PC-3 (cell line): ENCODE results near the gene DYNLL1. TPM values are rescaled to one million over a fixed set of nuclear protein-coding genes. Genes with fewer than 3 reads are reported as not detected.

Source experiments
- ATAC-seq: fragments of 200-7000 bp; cut with Tn5 transposase; 2 replicates; pipeline ENCODE4 v1.9.1; 2020; ENCODE audit warnings: mild to moderate bottlenecking, moderate library complexity
- BruUV-seq: library from RNA; stranded (reverse); fragments of 400-500 nt; replicated peaks from 2 replicates; lab custom pipeline; 2021; lab: Mats Ljungman, UMichigan
- CTCF ChIA-PET: fragments of 300-600 bp; sonication (Branson Sonifier 250); formaldehyde crosslinking; loops from one replicate; lab custom pipeline; 2022; ENCODE audit warnings: antibody characterized with exemption; lab: Charles Lee
- POLR2A ChIA-PET: fragments of 300-600 bp; sonication (Branson Sonifier 250); formaldehyde crosslinking; loops from one replicate; lab custom pipeline; 2022; ENCODE audit warnings: antibody characterized with exemption; ENCODE audit not compliant: unreplicated experiment; lab: Charles Lee
- DNase-seq: peaks from one replicate; pipeline ENCODE4 v3.0.0-alpha.2; 2015
- H2AFZ ChIP-seq: fragments of 300-600 bp; sonication (generic); 2 replicates; pipeline ENCODE4 v1.6.0; 2016; ENCODE audit warnings: antibody characterized with exemption, low read length
- H3F3A ChIP-seq: fragments of 300-600 bp; sonication (generic); one replicate; pipeline ENCODE4 v1.6.0; 2017; ENCODE audit warnings: antibody characterized with exemption, low read length, control low read depth, mild to moderate bottlenecking; ENCODE audit not compliant: unreplicated experiment
- H3K27ac ChIP-seq: fragments of 300-600 bp; sonication (generic); 2 replicates; pipeline ENCODE4 v1.5.1; 2016; ENCODE audit warnings: mild to moderate bottlenecking, low read length
- H3K27me3 ChIP-seq: fragments of 300-600 bp; sonication (generic); 2 replicates; pipeline ENCODE4 v1.6.1; 2016; ENCODE audit warnings: low read length, mixed read lengths
- H3K36me3 ChIP-seq: fragments of 300-600 bp; sonication (generic); 2 replicates; pipeline ENCODE4 v1.6.1; 2016; ENCODE audit warnings: low read depth, mixed run types, low read length, mixed read lengths
- H3K4me1 ChIP-seq: fragments of 300-600 bp; sonication (generic); 2 replicates; pipeline ENCODE4 v1.5.1; 2016; ENCODE audit warnings: low read length; ENCODE audit not compliant: insufficient read depth
- H3K4me2 ChIP-seq: fragments of 300-600 bp; sonication (generic); 2 replicates; pipeline ENCODE4 v1.6.0; 2016; ENCODE audit warnings: low read length
- H3K4me3 ChIP-seq: fragments of 300-600 bp; sonication (generic); 2 replicates; pipeline ENCODE4 v1.5.1; 2016; ENCODE audit warnings: mild to moderate bottlenecking, low read length, mixed read lengths
- H3K79me2 ChIP-seq: fragments of 300-600 bp; sonication (generic); 2 replicates; pipeline ENCODE4 v1.6.1; 2017; ENCODE audit warnings: low read length, mixed read lengths
- H3K9ac ChIP-seq: fragments of 300-600 bp; sonication (generic); 2 replicates; pipeline ENCODE4 v1.6.0; 2016; ENCODE audit warnings: mild to moderate bottlenecking, low read length
- H3K9me2 ChIP-seq: fragments of 300-600 bp; sonication (generic); replicated peaks from 2 replicates; pipeline ENCODE4 v1.6.1; 2016; ENCODE audit warnings: mixed run types, low read length, mixed read lengths
- H3K9me3 ChIP-seq: fragments of 300-600 bp; sonication (generic); 2 replicates; pipeline ENCODE4 v1.6.1; 2016; ENCODE audit warnings: low read length, mixed read lengths
- H4K20me1 ChIP-seq: fragments of 300-600 bp; sonication (generic); 2 replicates; pipeline ENCODE4 v1.6.1; 2016; ENCODE audit warnings: low read length, mixed read lengths
- EZH2 ChIP-seq: fragments of 300-600 bp; sonication (generic); IDR thresholded peaks from one replicate; pipeline ENCODE4 v1.6.1; 2017; ENCODE audit warnings: antibody characterized with exemption, mild to moderate bottlenecking, low read length; ENCODE audit not compliant: unreplicated experiment
- EZH2phosphoT487 ChIP-seq: fragments of 300-600 bp; sonication (generic); IDR thresholded peaks from 2 replicates; pipeline ENCODE4 v1.6.1; 2018; ENCODE audit warnings: mild to moderate bottlenecking, antibody characterized with exemption, low read length, borderline replicate concordance
- intact Hi-C: fragments of 100-400 bp; cut with micrococcal nuclease; formaldehyde crosslinking; loops from 2 replicates; pipeline ENCODE4 v1.9.0; 2023
- total RNA-seq: library from RNA; depleted of rRNA; stranded (reverse); fragments of >200 nt; gene quantifications from 2 replicates; pipeline ENCODE4 v1.2.3, GENCODE V29; 2014
- TF ChIP-seq, protein P1 (sequence below): fragments of 300-600 bp; sonication (generic); conservative IDR thresholded peaks from 2 replicates; pipeline ENCODE4 v1.5.1; 2017; ENCODE audit warnings: antibody characterized with exemption, low read depth, mild to moderate bottlenecking, low read length

The DYNLL1 gene
- total RNA-seq, 1 experiment from 2014 or later = 396 TPM

DNA sequence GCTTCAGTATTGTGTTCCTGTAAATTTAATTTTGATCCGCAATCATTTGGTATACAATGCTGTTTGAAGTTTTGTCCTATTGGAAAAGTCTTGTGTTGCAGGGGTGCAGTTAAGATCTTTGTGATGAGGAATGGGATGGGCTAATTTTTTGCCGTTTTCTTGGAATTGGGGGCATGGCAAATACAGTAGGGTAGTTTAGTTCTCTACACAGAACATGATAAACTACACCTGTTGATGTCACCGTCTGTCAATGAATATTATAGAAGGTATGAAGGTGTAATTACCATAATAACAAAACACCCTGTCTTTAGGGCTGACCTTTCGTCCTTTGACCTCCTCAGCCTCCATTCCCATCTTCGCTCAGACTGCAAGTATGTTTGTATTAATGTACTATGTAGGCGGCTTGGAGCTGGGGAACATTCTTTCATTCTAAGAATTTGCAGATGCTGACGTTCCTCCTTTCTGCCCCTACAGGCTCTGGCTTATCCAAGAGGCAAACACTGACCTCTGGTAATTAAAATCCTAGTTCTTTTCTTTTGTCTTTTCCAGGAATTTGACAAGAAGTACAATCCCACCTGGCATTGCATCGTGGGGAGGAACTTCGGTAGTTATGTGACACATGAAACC is 1.7 kb downstream of the DYNLL1 start:
- Histone ChIP-seq H3K4me3 (peak overlapping the region; percentile 95), H2AFZ (no peak overlapping the region), H3K4me2 (peak overlapping the region; percentile 96), H3K79me2 (peaks cover 45% of the 10 kb centered on the region), H3K9ac (peak overlapping the region; percentile 95), H3K27ac (no peak overlapping the region), H3K9me3 (no peaks in the 10 kb centered on the region), H3K27me3 (no peaks in the 10 kb centered on the region), H4K20me1 (peaks cover 18% of the 10 kb centered on the region), H3K4me1 (peaks cover 24% of the 10 kb centered on the region), H3K36me3 (peaks cover 13% of the 10 kb centered on the region), H3K9me2 (no peaks in the 10 kb centered on the region), H3F3A (no peaks in the 10 kb centered on the region)
- ATAC-seq = no peak
- POLR2A ChIA-PET = interaction anchor here (0.5 to 0.6 kb wide), 2 partner anchors 28 to 144 kb away, joined by 3 read pairs; partner anchors contain the start of gene SRSF9
- TF ChIP-seq, protein P1, sequence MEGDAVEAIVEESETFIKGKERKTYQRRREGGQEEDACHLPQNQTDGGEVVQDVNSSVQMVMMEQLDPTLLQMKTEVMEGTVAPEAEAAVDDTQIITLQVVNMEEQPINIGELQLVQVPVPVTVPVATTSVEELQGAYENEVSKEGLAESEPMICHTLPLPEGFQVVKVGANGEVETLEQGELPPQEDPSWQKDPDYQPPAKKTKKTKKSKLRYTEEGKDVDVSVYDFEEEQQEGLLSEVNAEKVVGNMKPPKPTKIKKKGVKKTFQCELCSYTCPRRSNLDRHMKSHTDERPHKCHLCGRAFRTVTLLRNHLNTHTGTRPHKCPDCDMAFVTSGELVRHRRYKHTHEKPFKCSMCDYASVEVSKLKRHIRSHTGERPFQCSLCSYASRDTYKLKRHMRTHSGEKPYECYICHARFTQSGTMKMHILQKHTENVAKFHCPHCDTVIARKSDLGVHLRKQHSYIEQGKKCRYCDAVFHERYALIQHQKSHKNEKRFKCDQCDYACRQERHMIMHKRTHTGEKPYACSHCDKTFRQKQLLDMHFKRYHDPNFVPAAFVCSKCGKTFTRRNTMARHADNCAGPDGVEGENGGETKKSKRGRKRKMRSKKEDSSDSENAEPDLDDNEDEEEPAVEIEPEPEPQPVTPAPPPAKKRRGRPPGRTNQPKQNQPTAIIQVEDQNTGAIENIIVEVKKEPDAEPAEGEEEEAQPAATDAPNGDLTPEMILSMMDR = no peak
- CTCF ChIA-PET = no interaction called here
- intact Hi-C loops = loop anchor here (2.0 kb wide), 1 partner anchor 37 kb away; the partner anchor contains the start of gene RNF10
- DNase-seq = no peak
- BruUV-seq = no TSS peak

DNA sequence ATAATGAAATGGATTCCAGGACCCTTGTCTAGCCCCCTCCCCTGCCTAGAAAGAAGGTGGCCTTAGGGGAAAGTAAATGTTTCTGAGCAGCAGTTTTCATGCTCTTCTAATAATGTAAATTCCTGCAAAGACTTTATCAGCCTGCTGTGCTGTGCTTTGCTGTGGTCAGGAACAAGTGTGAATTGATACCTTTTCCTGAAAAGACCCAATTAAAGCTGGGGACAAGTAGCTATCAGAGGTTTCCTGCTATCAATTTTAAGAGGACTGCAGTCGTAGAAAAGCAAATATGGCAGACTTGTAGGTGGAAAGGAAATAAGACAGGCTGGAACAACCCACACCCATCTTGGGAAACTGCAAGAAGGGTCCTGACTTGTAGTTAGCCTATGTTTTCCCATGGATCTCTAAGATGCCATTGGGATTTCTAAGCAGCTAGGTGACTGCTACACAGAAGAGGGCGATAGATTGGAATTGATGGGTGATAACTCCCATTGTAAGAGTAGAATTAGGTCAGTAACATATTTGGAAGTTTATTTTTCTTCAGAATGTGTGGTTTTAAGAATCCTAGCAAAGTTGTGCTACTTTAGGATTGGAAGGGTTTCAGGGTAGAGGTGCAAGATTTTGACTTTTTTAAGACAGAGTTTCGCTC is 3.1 kb downstream of the DYNLL1 start:
- no TSS peak for BruUV-seq
- H4K20me1 ChIP-seq = peaks cover 18% of the 10 kb centered on the region
- DNase-seq = no peak
- no peak overlapping the region for H3K27ac ChIP-seq
- H3K79me2 ChIP-seq = peaks cover 45% of the 10 kb centered on the region
- H3K4me3 ChIP-seq = no peak overlapping the region
- POLR2A ChIA-PET = interaction anchor here (0.7 kb wide), 1 partner anchor 96 kb away, joined by 3 read pairs; no protein-coding TSS in a partner anchor
- no peak overlapping the region for H2AFZ ChIP-seq
- CTCF ChIA-PET = no interaction called here
- no peaks in the 10 kb centered on the region for H3K9me3 ChIP-seq
- intact Hi-C loops = no loop called here
- peaks cover 24% of the 10 kb centered on the region for H3K4me1 ChIP-seq
- no peak for TF ChIP-seq EZH2phosphoT487
- TF ChIP-seq, protein P1 = no peak
- TF ChIP-seq EZH2 = no peak
- no peak overlapping the region for H3K9ac ChIP-seq
- H3K9me2 ChIP-seq = no peaks in the 10 kb centered on the region
- no peaks in the 10 kb centered on the region for H3F3A ChIP-seq
- ATAC-seq = no peak
- peaks cover 22% of the 10 kb centered on the region for H3K36me3 ChIP-seq
- no peak overlapping the region for H3K4me2 ChIP-seq
- no peaks in the 10 kb centered on the region for H3K27me3 ChIP-seq

DNA sequence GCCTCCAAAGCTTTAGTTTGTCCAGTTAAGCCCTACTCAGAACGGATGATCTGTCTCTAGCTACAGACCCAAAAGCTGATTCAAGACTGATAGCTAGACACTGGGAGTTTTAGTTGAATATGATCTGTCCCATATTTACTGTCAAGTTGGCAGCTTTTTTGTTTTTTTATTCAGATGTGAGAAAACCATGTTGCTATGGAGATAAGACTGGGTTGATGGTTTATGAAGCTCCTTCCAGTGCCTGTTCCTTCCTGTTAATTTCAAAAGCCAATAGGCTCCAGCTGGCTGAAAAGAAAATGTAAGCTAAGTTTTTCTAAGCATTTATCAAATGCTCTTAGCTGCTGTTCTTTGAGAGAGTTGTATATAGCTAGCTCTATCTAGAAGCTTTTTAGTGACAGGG is 4.7 kb downstream of the DYNLL1 start:
- H3K4me2 ChIP-seq = no peak overlapping the region
- no peak overlapping the region for H3K27ac ChIP-seq
- peaks cover 18% of the 10 kb centered on the region for H4K20me1 ChIP-seq
- H3K36me3 ChIP-seq = peaks cover 28% of the 10 kb centered on the region
- no peaks in the 10 kb centered on the region for H3K27me3 ChIP-seq
- ChIA-PET CTCF (no interaction called here), POLR2A (interaction anchor here (0.6 to 0.7 kb wide), 2 partner anchors 36 to 779 kb away, joined by 3 read pairs; no protein-coding TSS in a partner anchor)
- no TSS peak for BruUV-seq
- H3K4me1 ChIP-seq = peaks cover 15% of the 10 kb centered on the region
- no peaks in the 10 kb centered on the region for H3K9me3 ChIP-seq
- intact Hi-C loops = no loop called here
- ATAC-seq = no peak
- H2AFZ ChIP-seq = no peak overlapping the region
- no peaks in the 10 kb centered on the region for H3F3A ChIP-seq
- peaks cover 33% of the 10 kb centered on the region for H3K79me2 ChIP-seq
- H3K9me2 ChIP-seq = no peaks in the 10 kb centered on the region
- TF ChIP-seq EZH2 = no peak
- TF ChIP-seq, protein P1 = no peak
- TF ChIP-seq EZH2phosphoT487 = no peak
- H3K9ac ChIP-seq = no peak overlapping the region
- DNase-seq = no peak
- no peak overlapping the region for H3K4me3 ChIP-seq
